K562 (cell line): ENCODE data around the gene TAS2R40. TPM values are rescaled to one million over a fixed set of nuclear protein-coding genes. Genes with fewer than 3 reads are reported as not detected.
A peak's percentile ranks its signal among the peaks of the same experiment; 100 is the strongest.

ENCODE experiments used
- BCOR ChIP-seq: fragments of 450-650 bp; IDR thresholded peaks from 2 replicates; pipeline ENCODE4 v1.6.1; 2016
- FUS ChIP-seq: fragments of 200-400 bp; formaldehyde crosslinking; optimal IDR thresholded peaks from 2 replicates; pipeline ENCODE3; 2017; ENCODE audit warnings: low read depth, low read length
- HDAC2 ChIP-seq: fragments of 450-650 bp; IDR thresholded peaks from 2 replicates; pipeline ENCODE4 v1.6.1; 2016; ENCODE audit warnings: mild to moderate bottlenecking
- KDM1A ChIP-seq, 2 experiments: fragments of 450-650 bp; IDR thresholded peaks; 2 replicates each; pipeline ENCODE4 v1.6.1; 2016; ENCODE audit warnings: mild to moderate bottlenecking in 2 of 2
- L3MBTL2 ChIP-seq: fragments of 450-650 bp; IDR thresholded peaks from 2 replicates; pipeline ENCODE4 v1.6.1; 2016; ENCODE audit warnings: mild to moderate bottlenecking, moderate library complexity
- LEF1 ChIP-seq: fragments of 450-650 bp; IDR thresholded peaks from 2 replicates; pipeline ENCODE4 v1.6.1; 2016; ENCODE audit warnings: mild to moderate bottlenecking
- MTA2 ChIP-seq: fragments of 450-650 bp; IDR thresholded peaks from 2 replicates; pipeline ENCODE4 v1.6.1; 2016; ENCODE audit warnings: low read depth
- NFE2L1 ChIP-seq: fragments of 450-650 bp; IDR thresholded peaks from 2 replicates; pipeline ENCODE4 v1.6.1; 2016; ENCODE audit warnings: missing genetic modification characterization, low read depth, mild to moderate bottlenecking, missing compliant biosample characterization, moderate library complexity, borderline replicate concordance
- PTTG1 ChIP-seq: fragments of 450-650 bp; IDR thresholded peaks from 2 replicates; pipeline ENCODE4 v1.6.1; 2016; ENCODE audit warnings: low read depth, mild to moderate bottlenecking, missing genetic modification characterization, missing compliant biosample characterization
- SNRNP70 ChIP-seq: fragments of 200-400 bp; formaldehyde crosslinking; optimal IDR thresholded peaks from 2 replicates; pipeline ENCODE3; 2017; ENCODE audit warnings: low read depth, low read length
- SP1 ChIP-seq: sonication (generic); formaldehyde crosslinking; IDR thresholded peaks from 2 replicates; pipeline ENCODE4 v1.8.1; 2022; ENCODE audit warnings: mild to moderate bottlenecking, missing genetic modification reagents
- SREBF2 ChIP-seq: sonication (generic); formaldehyde crosslinking; IDR thresholded peaks from 2 replicates; pipeline ENCODE4 v1.4.0; 2020; ENCODE audit warnings: mild to moderate bottlenecking, missing genetic modification reagents
- TCF3 ChIP-seq: sonication (generic); formaldehyde crosslinking; IDR thresholded peaks from 2 replicates; pipeline ENCODE4 v1.4.0; 2020; ENCODE audit warnings: mild to moderate bottlenecking, missing genetic modification reagents
- TRIM24 ChIP-seq, 2 experiments: fragments of 450-650 bp; IDR thresholded peaks; 2 replicates each; pipeline ENCODE4 v1.6.1; 2016
- ZFP36 ChIP-seq: fragments of 150-350 bp; IDR thresholded peaks from 2 replicates; pipeline ENCODE4 v1.6.1; 2018; ENCODE audit warnings: low read length, low read depth; ENCODE audit not compliant: partially characterized antibody
- ZNF146 ChIP-seq: IDR thresholded peaks from one replicate; pipeline ENCODE4 v1.6.1; 2018; ENCODE audit warnings: missing compliant biosample characterization; ENCODE audit not compliant: unreplicated experiment
- ZNF212 ChIP-seq: fragments of 450-650 bp; formaldehyde crosslinking; IDR thresholded peaks from 2 replicates; pipeline ENCODE4 v1.4.0; 2020; ENCODE audit warnings: mild to moderate bottlenecking
- ZNF384 ChIP-seq: IDR thresholded peaks from 2 replicates; pipeline ENCODE4 v1.6.1; 2012; ENCODE audit warnings: low read depth, low read length, improper control_type of control experiment
- ZNF695 ChIP-seq: fragments of 450-650 bp; formaldehyde crosslinking; IDR thresholded peaks from 2 replicates; pipeline ENCODE4 v1.4.0; 2020; ENCODE audit warnings: mild to moderate bottlenecking, moderate library complexity
- ZNF717 ChIP-seq: fragments of 250-450 bp; sonication (Bioruptor Pico); IDR thresholded peaks from 2 replicates; pipeline ENCODE4 v1.5.0; 2021
- polyA plus RNA-seq, 8 experiments: library from polyadenylated mRNA; depleted of rRNA in 4 of 8; stranded (reverse) in 5 of 8; unstranded in 3 of 8; fragments of >200 nt; fragmentation: Nextera tagmentation in 2 of 8; fragmentation: Illumina TruSeq in 1 of 8; extraction: Ambion mirVana in 2 of 8; extraction: Trizol in 1 of 8; gene quantifications; 2 replicates each; pipeline versions ENCODE4 v1.2.1 to v1.2.3, GENCODE V29; 2011 to 2014; ENCODE audit warnings: inconsistent platforms in 1 of 8, missing spikeins in 1 of 8
- total RNA-seq, 7 experiments: library from RNA; depleted of rRNA in 6 of 7; stranded (reverse); fragments of >200 nt in 6 of 7; fragmentation: Illumina TruSeq in 2 of 7; extraction: Trizol in 2 of 7; gene quantifications; 2 replicates each; pipeline versions ENCODE4 v1.2.1 to v1.2.3, GENCODE V29; 2011 to 2021; ENCODE audit warnings: low replicate concordance in 1 of 7
- TF ChIP-seq, protein P1 (sequence below): fragments of 250-450 bp; sonication (Bioruptor Pico); IDR thresholded peaks from 2 replicates; pipeline ENCODE4 v1.4.0; 2020
- TF ChIP-seq, protein P2 (sequence below): fragments of 450-650 bp; formaldehyde crosslinking; IDR thresholded peaks from 2 replicates; pipeline ENCODE4 v1.4.0; 2022; ENCODE audit warnings: missing genetic modification characterization
- TF ChIP-seq, protein P3 (sequence below): IDR thresholded peaks from 3 replicates; pipeline ENCODE4 v1.6.1; 2011; ENCODE audit warnings: borderline replicate concordance, mild to moderate bottlenecking, moderate library complexity; ENCODE audit not compliant: insufficient read length; ENCODE audit errors: extremely low read depth

The TAS2R40 gene
- total and polyA plus RNA-seq, 9 of the 15 experiments (the other 6 are each of a cell fraction or from before 2014, with no cell fraction given) = not detected

DNA sequence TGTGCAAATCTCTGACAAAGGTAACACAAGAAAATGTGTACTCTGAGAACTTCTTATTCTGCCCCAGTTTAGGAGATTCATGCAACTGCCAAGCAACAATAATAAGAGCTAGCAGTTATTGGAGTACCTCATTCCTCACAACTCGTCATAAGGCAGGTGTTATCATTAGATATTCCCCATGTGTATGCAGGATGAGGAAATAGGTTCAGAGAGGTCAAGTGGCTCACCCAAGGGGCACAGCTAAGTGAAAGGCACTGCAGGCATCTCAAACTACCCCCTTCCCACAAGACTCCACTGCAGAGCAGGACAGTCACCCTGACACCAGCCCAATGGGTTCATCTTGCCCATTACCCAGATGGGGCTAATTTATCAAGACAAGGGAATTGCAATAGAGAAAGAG is 40.1 kb downstream of the TAS2R40 start (continued):
- TF ChIP-seq, protein P1, sequence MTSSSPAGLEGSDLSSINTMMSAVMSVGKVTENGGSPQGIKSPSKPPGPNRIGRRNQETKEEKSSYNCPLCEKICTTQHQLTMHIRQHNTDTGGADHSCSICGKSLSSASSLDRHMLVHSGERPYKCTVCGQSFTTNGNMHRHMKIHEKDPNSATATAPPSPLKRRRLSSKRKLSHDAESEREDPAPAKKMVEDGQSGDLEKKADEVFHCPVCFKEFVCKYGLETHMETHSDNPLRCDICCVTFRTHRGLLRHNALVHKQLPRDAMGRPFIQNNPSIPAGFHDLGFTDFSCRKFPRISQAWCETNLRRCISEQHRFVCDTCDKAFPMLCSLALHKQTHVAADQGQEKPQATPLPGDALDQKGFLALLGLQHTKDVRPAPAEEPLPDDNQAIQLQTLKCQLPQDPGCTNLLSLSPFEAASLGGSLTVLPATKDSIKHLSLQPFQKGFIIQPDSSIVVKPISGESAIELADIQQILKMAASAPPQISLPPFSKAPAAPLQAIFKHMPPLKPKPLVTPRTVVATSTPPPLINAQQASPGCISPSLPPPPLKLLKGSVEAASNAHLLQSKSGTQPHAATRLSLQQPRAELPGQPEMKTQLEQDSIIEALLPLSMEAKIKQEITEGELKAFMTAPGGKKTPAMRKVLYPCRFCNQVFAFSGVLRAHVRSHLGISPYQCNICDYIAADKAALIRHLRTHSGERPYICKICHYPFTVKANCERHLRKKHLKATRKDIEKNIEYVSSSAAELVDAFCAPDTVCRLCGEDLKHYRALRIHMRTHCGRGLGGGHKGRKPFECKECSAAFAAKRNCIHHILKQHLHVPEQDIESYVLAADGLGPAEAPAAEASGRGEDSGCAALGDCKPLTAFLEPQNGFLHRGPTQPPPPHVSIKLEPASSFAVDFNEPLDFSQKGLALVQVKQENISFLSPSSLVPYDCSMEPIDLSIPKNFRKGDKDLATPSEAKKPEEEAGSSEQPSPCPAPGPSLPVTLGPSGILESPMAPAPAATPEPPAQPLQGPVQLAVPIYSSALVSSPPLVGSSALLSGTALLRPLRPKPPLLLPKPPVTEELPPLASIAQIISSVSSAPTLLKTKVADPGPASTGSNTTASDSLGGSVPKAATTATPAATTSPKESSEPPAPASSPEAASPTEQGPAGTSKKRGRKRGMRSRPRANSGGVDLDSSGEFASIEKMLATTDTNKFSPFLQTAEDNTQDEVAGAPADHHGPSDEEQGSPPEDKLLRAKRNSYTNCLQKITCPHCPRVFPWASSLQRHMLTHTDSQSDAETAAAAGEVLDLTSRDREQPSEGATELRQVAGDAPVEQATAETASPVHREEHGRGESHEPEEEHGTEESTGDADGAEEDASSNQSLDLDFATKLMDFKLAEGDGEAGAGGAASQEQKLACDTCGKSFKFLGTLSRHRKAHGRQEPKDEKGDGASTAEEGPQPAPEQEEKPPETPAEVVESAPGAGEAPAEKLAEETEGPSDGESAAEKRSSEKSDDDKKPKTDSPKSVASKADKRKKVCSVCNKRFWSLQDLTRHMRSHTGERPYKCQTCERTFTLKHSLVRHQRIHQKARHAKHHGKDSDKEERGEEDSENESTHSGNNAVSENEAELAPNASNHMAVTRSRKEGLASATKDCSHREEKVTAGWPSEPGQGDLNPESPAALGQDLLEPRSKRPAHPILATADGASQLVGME = no peak
- no peak for TF ChIP-seq SNRNP70
- TF ChIP-seq TCF3 (CRISPR knock-in tag) = peak; percentile 29; the same call in 1 of the 2 replicates
- TF ChIP-seq LEF1 = no peak
- TF ChIP-seq, protein P2, sequence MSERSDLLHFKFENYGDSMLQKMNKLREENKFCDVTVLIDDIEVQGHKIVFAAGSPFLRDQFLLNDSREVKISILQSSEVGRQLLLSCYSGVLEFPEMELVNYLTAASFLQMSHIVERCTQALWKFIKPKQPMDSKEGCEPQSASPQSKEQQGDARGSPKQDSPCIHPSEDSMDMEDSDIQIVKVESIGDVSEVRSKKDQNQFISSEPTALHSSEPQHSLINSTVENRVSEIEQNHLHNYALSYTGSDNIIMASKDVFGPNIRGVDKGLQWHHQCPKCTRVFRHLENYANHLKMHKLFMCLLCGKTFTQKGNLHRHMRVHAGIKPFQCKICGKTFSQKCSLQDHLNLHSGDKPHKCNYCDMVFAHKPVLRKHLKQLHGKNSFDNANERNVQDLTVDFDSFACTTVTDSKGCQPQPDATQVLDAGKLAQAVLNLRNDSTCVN = no peak
- TF ChIP-seq PTTG1 = no peak
- TF ChIP-seq KDM1A (IDR thresholded peaks at IDR 0.05) = peak; percentile 63 to 64; a peak in 3 of 4 replicates
- TF ChIP-seq TRIM24 (IDR thresholded peaks at IDR 0.05) = peak in 1 of 2 experiments; percentile 32; a peak in 1 of 4 replicates
- TF ChIP-seq MTA2 = no peak
- TF ChIP-seq NFE2L1 = no peak
- TF ChIP-seq SREBF2 (CRISPR knock-in tag) = no peak
- TF ChIP-seq ZNF212 (CRISPR knock-in tag) = no peak
- TF ChIP-seq HDAC2 = 0 out of 2 replicates have a peak, but pooled peaks have one; percentile 30
- no peak for TF ChIP-seq L3MBTL2
- TF ChIP-seq, protein P3, sequence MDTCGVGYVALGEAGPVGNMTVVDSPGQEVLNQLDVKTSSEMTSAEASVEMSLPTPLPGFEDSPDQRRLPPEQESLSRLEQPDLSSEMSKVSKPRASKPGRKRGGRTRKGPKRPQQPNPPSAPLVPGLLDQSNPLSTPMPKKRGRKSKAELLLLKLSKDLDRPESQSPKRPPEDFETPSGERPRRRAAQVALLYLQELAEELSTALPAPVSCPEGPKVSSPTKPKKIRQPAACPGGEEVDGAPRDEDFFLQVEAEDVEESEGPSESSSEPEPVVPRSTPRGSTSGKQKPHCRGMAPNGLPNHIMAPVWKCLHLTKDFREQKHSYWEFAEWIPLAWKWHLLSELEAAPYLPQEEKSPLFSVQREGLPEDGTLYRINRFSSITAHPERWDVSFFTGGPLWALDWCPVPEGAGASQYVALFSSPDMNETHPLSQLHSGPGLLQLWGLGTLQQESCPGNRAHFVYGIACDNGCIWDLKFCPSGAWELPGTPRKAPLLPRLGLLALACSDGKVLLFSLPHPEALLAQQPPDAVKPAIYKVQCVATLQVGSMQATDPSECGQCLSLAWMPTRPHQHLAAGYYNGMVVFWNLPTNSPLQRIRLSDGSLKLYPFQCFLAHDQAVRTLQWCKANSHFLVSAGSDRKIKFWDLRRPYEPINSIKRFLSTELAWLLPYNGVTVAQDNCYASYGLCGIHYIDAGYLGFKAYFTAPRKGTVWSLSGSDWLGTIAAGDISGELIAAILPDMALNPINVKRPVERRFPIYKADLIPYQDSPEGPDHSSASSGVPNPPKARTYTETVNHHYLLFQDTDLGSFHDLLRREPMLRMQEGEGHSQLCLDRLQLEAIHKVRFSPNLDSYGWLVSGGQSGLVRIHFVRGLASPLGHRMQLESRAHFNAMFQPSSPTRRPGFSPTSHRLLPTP = no peak
- TF ChIP-seq ZNF384 = no peak
- peak; percentile 71 for TF ChIP-seq ZFP36
- peak; percentile 89 for TF ChIP-seq BCOR
- TF ChIP-seq FUS = no peak
- no peak for TF ChIP-seq ZNF695
- no peak for TF ChIP-seq SP1 (CRISPR knock-in tag)
- no peak for TF ChIP-seq ZNF717 (CRISPR knock-in tag)
- no peak for TF ChIP-seq ZNF146
